Left lung (tissue), 10 donors: ENCODE data around the gene ATP5F1D. TPM values are rescaled to one million over a fixed set of nuclear protein-coding genes. Genes with fewer than 3 reads are reported as not detected.

Experiments
- ATAC-seq: fragments of 200-7000 bp; cut with Tn5 transposase; one replicate; pipeline ENCODE4 v1.9.1; 2020; ENCODE audit warnings: moderate library complexity
- DNase-seq, 4 donors: peaks; one replicate each; pipeline ENCODE4 v3.0.0-alpha.2; 2013 to 2020
- H3K27ac ChIP-seq, 2 donors: fragments of 200-600 bp; sonication (generic) in 1 of 2; one replicate each; pipeline versions ENCODE4 v1.5.0 to v1.8.0; 2020 to 2021
- H3K27me3 ChIP-seq, 2 donors: fragments of 200-600 bp; sonication (generic) in 1 of 2; one replicate each; pipeline versions ENCODE4 v1.5.0 to v1.8.0; 2020 to 2021
- H3K36me3 ChIP-seq, 2 donors: fragments of 200-600 bp; sonication (generic) in 1 of 2; one replicate each; pipeline versions ENCODE4 v1.5.0 to v1.8.0; 2020 to 2021
- H3K4me1 ChIP-seq, 2 donors: fragments of 200-600 bp; one replicate each; pipeline ENCODE4 v1.8.0; 2021
- H3K4me3 ChIP-seq, 2 donors: fragments of 200-600 bp; sonication (generic) in 1 of 2; one replicate each; pipeline versions ENCODE4 v1.5.0 to v1.8.0; 2020 to 2021; ENCODE audit warnings: mild to moderate bottlenecking in 1 of 2
- H3K9me3 ChIP-seq, 2 donors: fragments of 200-600 bp; sonication (generic) in 1 of 2; one replicate each; pipeline versions ENCODE4 v1.5.0 to v1.8.0; 2020 to 2021
- CTCF ChIP-seq, 2 donors: fragments of 200-600 bp; sonication (generic) in 1 of 2; IDR thresholded peaks; one replicate each; pipeline versions ENCODE4 v1.5.0 to v1.8.0; 2021; ENCODE audit warnings: antibody characterized with exemption in 2 of 2
- intact Hi-C, 2 donors: fragments of 100-400 bp; cut with DNase I; formaldehyde crosslinking; loops; one replicate each; pipeline versions ENCODE4 v1.11.2 to v1.14.2; 2022
- polyA plus RNA-seq, 6 donors: library from polyadenylated mRNA; unstranded; fragments of 120-200 nt; gene quantifications; one replicate each; pipeline ENCODE4 v1.2.1, GENCODE V29; 2013; ENCODE audit not compliant: insufficient read length in 6 of 6
- total RNA-seq, 2 donors: library from RNA; stranded (reverse); fragmentation: NEBNext Ultra II Directional; extraction: Animal tissue kit (Norgen Biotek cat#: 25700); gene quantifications; one replicate each; pipeline ENCODE4 v1.2.1, GENCODE V29; 2021
- donor health status: DM: no; HTN: yes; CAD: no.
- donor health status: DM: no; HTN: no; CAD: no.

Gene ATP5F1D
- total and polyA plus RNA-seq, 8 donors: 55.0 to 161 (median 83.7) TPM

GRCh38 chr19:1271528-1272422, 30.2 kb downstream of the ATP5F1D start:
- H3K27me3 ChIP-seq: no peaks in the 10 kb centered on the region
- H3K36me3 ChIP-seq: peaks cover 4 to 47% of the 10 kb centered on the region in 2 donors

GRCh38 chr19:1272423-1273262, 31.1 kb downstream of the ATP5F1D start:
- peaks cover 4 to 55% of the 10 kb centered on the region in 2 donors for H3K36me3 ChIP-seq
- TF ChIP-seq CTCF (IDR thresholded peaks at IDR 0.05): no peak
- no peaks in the 10 kb centered on the region for H3K9me3 ChIP-seq
- ATAC-seq (no peak), DNase-seq (no peak)
- peak overlapping the region in 1 of 2 donors; percentile 84 for H3K4me3 ChIP-seq
- peak overlapping the region in 1 of 2 donors; percentile 99 for H3K27ac ChIP-seq
- intact Hi-C loops: no loop called here
- no peaks in the 10 kb centered on the region for H3K27me3 ChIP-seq
- peaks cover 49 to 82% of the 10 kb centered on the region in 2 donors for H3K4me1 ChIP-seq

More at GRCh38 chr19:1271528-1272422, 30.2 kb downstream of the ATP5F1D start:
- no peak for DNase-seq
- H3K9me3 ChIP-seq: no peaks in the 10 kb centered on the region
- TF ChIP-seq CTCF (IDR thresholded peaks at IDR 0.05): no peak
- peaks cover 56 to 86% of the 10 kb centered on the region in 2 donors for H3K4me1 ChIP-seq
- peak overlapping the region in 1 of 2 donors; percentile 99 for H3K27ac ChIP-seq
- ATAC-seq: no peak
- H3K4me3 ChIP-seq: peak overlapping the region in 1 of 2 donors; percentile 84
- intact Hi-C loops: no loop called here

- H3K27ac ChIP-seq: peak overlapping the region in 1 of 2 donors; percentile 99
- H3K9me3 ChIP-seq: no peaks in the 10 kb centered on the region
- DNase-seq (no peak), ATAC-seq (no peak)
- no peak overlapping the region for H3K4me3 ChIP-seq
- intact Hi-C loops: no loop called here
- peaks cover 4 to 63% of the 10 kb centered on the region in 2 donors for H3K36me3 ChIP-seq
- peaks cover 47 to 74% of the 10 kb centered on the region in 2 donors for H3K4me1 ChIP-seq
- no peak for TF ChIP-seq CTCF (IDR thresholded peaks at IDR 0.05)
- no peaks in the 10 kb centered on the region for H3K27me3 ChIP-seq
Observed at GRCh38 chr19:1273263-1274041, 31.9 kb downstream of the ATP5F1D start.

- Histone ChIP-seq H3K4me3 (peak overlapping the region in 1 of 2 donors; percentile 70), H3K9me3 (no peaks in the 10 kb centered on the region), H3K27ac (peak overlapping the region; percentile 99), H3K4me1 (peaks cover 43 to 69% of the 10 kb centered on the region in 2 donors), H3K27me3 (no peaks in the 10 kb centered on the region), H3K36me3 (peaks cover 4 to 71% of the 10 kb centered on the region in 2 donors)
- DNase-seq (no peak), ATAC-seq (no peak)
- intact Hi-C loops: no loop called here
- no peak for TF ChIP-seq CTCF (IDR thresholded peaks at IDR 0.05)
Observed at GRCh38 chr19:1274081-1274851, 32.7 kb downstream of the ATP5F1D start.
